Endothelial cell of umbilical vein (primary cell): Measurements from ENCODE around the gene ANKRD12.

Experiments
- CTCF ChIP-seq, 2 donors: IDR thresholded peaks; 1 replicate in 1 of 2; 2 replicates in 1 of 2; pipeline ENCODE4 v1.5.1; 2011; ENCODE audit warnings: low read length in 2 of 2, mild to moderate bottlenecking in 2 of 2, moderate library complexity in 2 of 2, control low read depth in 1 of 2, inconsistent platforms in 1 of 2, low read depth in 1 of 2; ENCODE audit not compliant: insufficient read depth in 1 of 2; ENCODE audit errors: extremely low read depth in 1 of 2
- EZH2 ChIP-seq: IDR thresholded peaks from 2 replicates; pipeline ENCODE4 v1.6.1; 2012; ENCODE audit warnings: borderline replicate concordance, low read depth, mild to moderate bottlenecking, moderate library complexity, low read length, inconsistent platforms; ENCODE audit not compliant: severe bottlenecking
- FOS ChIP-seq: IDR thresholded peaks from 2 replicates; pipeline ENCODE4 v1.6.1; 2011; ENCODE audit warnings: mild to moderate bottlenecking, low read length, moderate library complexity, borderline replicate concordance; ENCODE audit not compliant: insufficient read depth
- POLR2A ChIP-seq: IDR thresholded peaks from 2 replicates; pipeline ENCODE4 v1.6.1; 2012; ENCODE audit warnings: low read depth, mild to moderate bottlenecking, control low read depth, low read length

GRCh38 chr18:9184998-9185613 is 48.5 kb downstream of the ANKRD12 start:
- TF ChIP-seq EZH2: no peak
- no peak for TF ChIP-seq CTCF (IDR thresholded peaks at IDR 0.05; ENCODE audit: extremely low read depth in 1 of 2, insufficient read depth in 1 of 2, low read depth in 1 of 2, low read length in 2 of 2)
- no peak for TF ChIP-seq FOS
- TF ChIP-seq POLR2A: no peak
